ENCODE measurements around the gene FES. TPM values are rescaled to one million over a fixed set of nuclear protein-coding genes. Genes with fewer than 3 reads are reported as not detected.

Gene FES
- total RNA-seq, 1 experiment from 2014 or later = 0.91 TPM

DNA sequence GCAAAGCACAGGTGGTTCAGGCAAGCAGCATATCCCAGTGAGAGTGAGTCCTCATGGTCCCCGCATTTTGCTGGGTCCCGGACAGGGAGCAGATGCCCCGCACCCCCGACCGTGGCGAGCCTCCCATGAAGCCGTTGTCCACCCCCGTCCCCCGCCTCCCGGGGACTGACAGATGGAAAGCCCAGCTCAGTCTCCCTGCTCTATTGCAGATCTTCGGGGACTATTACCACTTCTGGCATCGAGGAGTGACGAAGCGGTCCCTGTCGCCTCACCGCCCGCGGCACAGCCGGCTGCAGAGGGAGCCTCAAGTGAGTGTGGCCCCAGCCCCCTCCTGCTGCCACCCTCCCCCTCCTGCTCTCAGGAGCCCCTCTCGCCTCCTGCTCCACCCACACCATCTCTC lies 8.3 kb upstream of the FES start:
- TF ChIP-seq, protein P1, sequence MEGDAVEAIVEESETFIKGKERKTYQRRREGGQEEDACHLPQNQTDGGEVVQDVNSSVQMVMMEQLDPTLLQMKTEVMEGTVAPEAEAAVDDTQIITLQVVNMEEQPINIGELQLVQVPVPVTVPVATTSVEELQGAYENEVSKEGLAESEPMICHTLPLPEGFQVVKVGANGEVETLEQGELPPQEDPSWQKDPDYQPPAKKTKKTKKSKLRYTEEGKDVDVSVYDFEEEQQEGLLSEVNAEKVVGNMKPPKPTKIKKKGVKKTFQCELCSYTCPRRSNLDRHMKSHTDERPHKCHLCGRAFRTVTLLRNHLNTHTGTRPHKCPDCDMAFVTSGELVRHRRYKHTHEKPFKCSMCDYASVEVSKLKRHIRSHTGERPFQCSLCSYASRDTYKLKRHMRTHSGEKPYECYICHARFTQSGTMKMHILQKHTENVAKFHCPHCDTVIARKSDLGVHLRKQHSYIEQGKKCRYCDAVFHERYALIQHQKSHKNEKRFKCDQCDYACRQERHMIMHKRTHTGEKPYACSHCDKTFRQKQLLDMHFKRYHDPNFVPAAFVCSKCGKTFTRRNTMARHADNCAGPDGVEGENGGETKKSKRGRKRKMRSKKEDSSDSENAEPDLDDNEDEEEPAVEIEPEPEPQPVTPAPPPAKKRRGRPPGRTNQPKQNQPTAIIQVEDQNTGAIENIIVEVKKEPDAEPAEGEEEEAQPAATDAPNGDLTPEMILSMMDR (IDR thresholded peaks at IDR 0.05; ENCODE audit: unreplicated experiment) = no peak
- no peak for DNase-seq (ENCODE audit: unreplicated experiment)
- BruUV-seq (replicated peaks) = no TSS peak
- no peak overlapping the region for H3K4me3 Mint-ChIP-seq (ENCODE audit: unreplicated experiment)
- POLR2A ChIA-PET = no interaction called here
- H3K4me1 Mint-ChIP-seq (ENCODE audit: insufficient read depth, unreplicated experiment) = no peaks in the 10 kb centered on the region
- H3K27ac Mint-ChIP-seq (ENCODE audit: low read depth, unreplicated experiment) = no peak overlapping the region
- intact Hi-C loops (cut with micrococcal nuclease) = no loop called here
- no peaks in the 10 kb centered on the region for H3K9me3 Mint-ChIP-seq (ENCODE audit: unreplicated experiment)
- peaks cover 44% of the 10 kb centered on the region for H3K36me3 Mint-ChIP-seq (ENCODE audit: insufficient read depth, unreplicated experiment)
- CTCF ChIA-PET = interaction anchor here (0.6 to 1.5 kb wide), 2 partner anchors 9 to 189 kb away, joined by 4 to 5 read pairs; no protein-coding TSS in a partner anchor
- no peaks in the 10 kb centered on the region for H3K27me3 Mint-ChIP-seq (ENCODE audit: insufficient read depth, unreplicated experiment)

DNA sequence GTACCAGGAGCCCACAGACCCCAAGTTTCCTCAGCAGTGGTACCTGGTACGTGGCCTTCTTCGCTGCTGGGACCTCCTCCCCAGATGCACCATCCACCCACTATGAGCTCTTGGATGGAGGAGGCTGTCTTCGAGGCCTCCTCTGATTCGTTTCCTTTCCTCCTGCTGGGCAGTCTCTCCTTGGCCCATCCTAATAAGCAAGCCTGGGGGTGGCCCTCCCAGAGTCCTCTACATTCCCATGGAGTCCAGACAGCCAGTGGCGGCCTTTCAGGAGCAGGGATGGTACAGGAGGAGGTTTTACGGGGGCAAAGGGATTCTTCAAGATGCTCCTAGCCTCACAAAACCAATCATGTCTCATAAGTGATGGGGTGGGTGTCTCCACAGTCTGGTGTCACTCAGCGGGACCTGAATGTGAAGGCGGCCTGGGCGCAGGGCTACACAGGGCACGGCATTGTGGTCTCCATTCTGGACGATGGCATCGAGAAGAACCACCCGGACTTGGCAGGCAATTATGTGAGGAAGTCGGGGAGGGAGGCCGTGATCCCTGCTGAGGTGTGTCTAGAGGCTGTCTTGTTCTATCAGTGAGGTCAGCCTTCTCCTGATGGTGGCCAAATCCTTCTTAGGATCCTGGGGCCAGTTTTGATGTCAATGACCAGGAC lies 7.7 kb upstream of the FES start:
- BruUV-seq (replicated peaks) = no TSS peak
- CTCF ChIA-PET = interaction anchor here (1.5 kb wide), 1 partner anchor 8 kb away, joined by 5 read pairs; no protein-coding TSS in a partner anchor
- Mint-ChIP-seq H3K27me3 (ENCODE audit: insufficient read depth, unreplicated experiment) (no peaks in the 10 kb centered on the region), H3K27ac (ENCODE audit: low read depth, unreplicated experiment) (no peak overlapping the region), H3K4me1 (ENCODE audit: insufficient read depth, unreplicated experiment) (no peaks in the 10 kb centered on the region), H3K4me3 (ENCODE audit: unreplicated experiment) (no peak overlapping the region), H3K9me3 (ENCODE audit: unreplicated experiment) (no peaks in the 10 kb centered on the region), H3K36me3 (ENCODE audit: insufficient read depth, unreplicated experiment) (peaks cover 44% of the 10 kb centered on the region)
- DNase-seq (ENCODE audit: unreplicated experiment) = no peak
- TF ChIP-seq, protein P1 (IDR thresholded peaks at IDR 0.05; ENCODE audit: unreplicated experiment) = no peak
- POLR2A ChIA-PET = no interaction called here
- intact Hi-C loops (cut with micrococcal nuclease) = no loop called here

DNA sequence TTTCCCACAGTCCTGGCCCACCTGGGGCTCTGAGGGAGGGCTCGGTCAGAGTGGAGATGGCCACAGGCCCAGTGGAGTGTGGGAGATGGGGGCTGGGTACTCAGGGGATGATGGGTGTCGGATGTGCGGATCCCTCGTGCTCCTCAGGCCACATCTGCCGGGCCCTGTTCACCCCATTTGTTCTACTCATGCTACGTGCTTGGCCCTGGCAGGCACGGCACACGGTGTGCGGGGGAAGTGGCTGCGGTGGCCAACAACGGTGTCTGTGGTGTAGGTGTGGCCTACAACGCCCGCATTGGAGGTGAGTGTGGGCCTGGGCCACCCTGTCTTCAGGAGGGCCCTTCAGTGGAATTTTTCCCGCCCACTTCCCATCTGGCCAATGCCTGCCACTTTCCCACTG lies 7.0 kb upstream of the FES start:
- ChIA-PET CTCF (interaction anchor here (0.6 kb wide), 1 partner anchor 143 kb away, joined by 4 read pairs; no protein-coding TSS in a partner anchor), POLR2A (interaction anchor here (0.7 kb wide), 1 partner anchor 194 kb away, joined by 3 read pairs; no protein-coding TSS in a partner anchor)
- DNase-seq (ENCODE audit: unreplicated experiment) = no peak
- intact Hi-C loops (cut with micrococcal nuclease) = no loop called here
- H3K27ac Mint-ChIP-seq (ENCODE audit: low read depth, unreplicated experiment) = no peak overlapping the region
- BruUV-seq (replicated peaks) = no TSS peak
- H3K9me3 Mint-ChIP-seq (ENCODE audit: unreplicated experiment) = no peaks in the 10 kb centered on the region
- H3K4me3 Mint-ChIP-seq (ENCODE audit: unreplicated experiment) = no peak overlapping the region
- no peaks in the 10 kb centered on the region for H3K27me3 Mint-ChIP-seq (ENCODE audit: insufficient read depth, unreplicated experiment)
- H3K36me3 Mint-ChIP-seq (ENCODE audit: insufficient read depth, unreplicated experiment) = peaks cover 44% of the 10 kb centered on the region
- TF ChIP-seq, protein P1 (IDR thresholded peaks at IDR 0.05; ENCODE audit: unreplicated experiment) = no peak
- H3K4me1 Mint-ChIP-seq (ENCODE audit: insufficient read depth, unreplicated experiment) = no peaks in the 10 kb centered on the region

DNA sequence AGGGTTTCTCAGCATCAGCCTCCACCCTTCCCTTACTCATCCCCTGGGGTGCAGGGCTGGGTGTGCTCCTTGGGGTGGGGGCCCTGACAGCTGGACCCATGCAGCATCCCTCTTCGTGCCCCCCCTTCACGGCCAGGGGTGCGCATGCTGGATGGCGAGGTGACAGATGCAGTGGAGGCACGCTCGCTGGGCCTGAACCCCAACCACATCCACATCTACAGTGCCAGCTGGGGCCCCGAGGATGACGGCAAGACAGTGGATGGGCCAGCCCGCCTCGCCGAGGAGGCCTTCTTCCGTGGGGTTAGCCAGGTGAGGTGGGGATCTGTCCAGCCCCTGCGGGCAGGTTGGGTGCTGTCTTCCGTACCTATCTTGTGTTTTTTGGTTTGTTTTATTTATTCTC lies 6.3 kb upstream of the FES start:
- intact Hi-C loops (cut with micrococcal nuclease) = no loop called here
- CTCF ChIA-PET = interaction anchor here (0.6 to 0.7 kb wide), 2 partner anchors 8 to 142 kb away, joined by 3 to 4 read pairs; no protein-coding TSS in a partner anchor

More for the DNA sequence above, 6.3 kb upstream of the FES start:
- Mint-ChIP-seq H3K9me3 (ENCODE audit: unreplicated experiment) (no peaks in the 10 kb centered on the region), H3K27me3 (ENCODE audit: insufficient read depth, unreplicated experiment) (no peaks in the 10 kb centered on the region), H3K4me3 (ENCODE audit: unreplicated experiment) (no peak overlapping the region), H3K27ac (ENCODE audit: low read depth, unreplicated experiment) (no peak overlapping the region), H3K36me3 (ENCODE audit: insufficient read depth, unreplicated experiment) (peaks cover 44% of the 10 kb centered on the region), H3K4me1 (ENCODE audit: insufficient read depth, unreplicated experiment) (no peaks in the 10 kb centered on the region)
- POLR2A ChIA-PET = interaction anchor here (0.7 kb wide), 1 partner anchor 195 kb away, joined by 3 read pairs; no protein-coding TSS in a partner anchor
- DNase-seq (ENCODE audit: unreplicated experiment) = no peak
- TF ChIP-seq, protein P1 (IDR thresholded peaks at IDR 0.05; ENCODE audit: unreplicated experiment) = no peak
- BruUV-seq (replicated peaks) = no TSS peak
